Osteocyte (in vitro differentiated cells): ENCODE measurements around the gene HYAL3. TPM values are rescaled to one million over a fixed set of nuclear protein-coding genes. Genes with fewer than 3 reads are reported as not detected.

Experiments used
- DNase-seq: peaks from one replicate; pipeline ENCODE4 v3.0.0; 2021; ENCODE audit warnings: mixed read lengths; ENCODE audit not compliant: unreplicated experiment; ENCODE audit errors: extremely low spot score
- H3K27ac Mint-ChIP-seq: one replicate; pipeline ENCODE4 v1.8.0; 2021; ENCODE audit warnings: mild to moderate bottlenecking, mixed read lengths; ENCODE audit not compliant: unreplicated experiment
- H3K27me3 Mint-ChIP-seq: one replicate; pipeline ENCODE4 v1.8.0; 2021; ENCODE audit warnings: mixed read lengths; ENCODE audit not compliant: unreplicated experiment
- H3K36me3 Mint-ChIP-seq: one replicate; pipeline ENCODE4 v1.8.0; 2021; ENCODE audit warnings: mixed read lengths; ENCODE audit not compliant: unreplicated experiment
- H3K4me1 Mint-ChIP-seq: one replicate; pipeline ENCODE4 v1.8.0; 2021; ENCODE audit warnings: mixed read lengths; ENCODE audit not compliant: unreplicated experiment
- H3K4me3 Mint-ChIP-seq: one replicate; pipeline ENCODE4 v1.8.0; 2021; ENCODE audit warnings: mild to moderate bottlenecking, moderate library complexity, mixed read lengths; ENCODE audit not compliant: unreplicated experiment
- H3K9me3 Mint-ChIP-seq: one replicate; pipeline ENCODE4 v1.8.0; 2021; ENCODE audit warnings: mixed read lengths; ENCODE audit not compliant: unreplicated experiment
- total RNA-seq: library from RNA; stranded (reverse); gene quantifications from 2 replicates; pipeline ENCODE4 v1.2.1, GENCODE V29; 2021
- TF ChIP-seq, protein P1 (sequence below): fragments of 200-600 bp; sonication (generic); IDR thresholded peaks from 2 replicates; pipeline ENCODE4 v1.5.0; 2021; ENCODE audit warnings: antibody characterized with exemption, mild to moderate bottlenecking, moderate library complexity

HYAL3 gene
- total RNA-seq, 1 donor from 2014 or later: 2.3 TPM

DNA sequence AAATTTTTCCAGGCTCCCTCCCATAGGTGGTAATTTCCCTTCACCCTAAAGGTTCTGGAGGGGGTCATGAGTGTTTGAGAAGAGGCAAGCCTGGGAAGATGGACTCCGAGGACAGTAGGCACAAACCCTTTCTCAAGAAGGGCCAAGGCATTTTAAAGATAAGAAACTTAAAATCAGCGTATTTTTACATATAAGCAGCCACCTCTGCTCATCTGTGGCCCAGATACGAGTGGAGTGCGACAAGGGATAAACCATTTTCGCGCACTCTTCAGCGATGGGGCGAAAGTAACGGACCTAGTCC is 40.9 kb upstream of the HYAL3 start:
- peak overlapping the region; percentile 10 for H3K4me3 Mint-ChIP-seq
- TF ChIP-seq, protein P1, sequence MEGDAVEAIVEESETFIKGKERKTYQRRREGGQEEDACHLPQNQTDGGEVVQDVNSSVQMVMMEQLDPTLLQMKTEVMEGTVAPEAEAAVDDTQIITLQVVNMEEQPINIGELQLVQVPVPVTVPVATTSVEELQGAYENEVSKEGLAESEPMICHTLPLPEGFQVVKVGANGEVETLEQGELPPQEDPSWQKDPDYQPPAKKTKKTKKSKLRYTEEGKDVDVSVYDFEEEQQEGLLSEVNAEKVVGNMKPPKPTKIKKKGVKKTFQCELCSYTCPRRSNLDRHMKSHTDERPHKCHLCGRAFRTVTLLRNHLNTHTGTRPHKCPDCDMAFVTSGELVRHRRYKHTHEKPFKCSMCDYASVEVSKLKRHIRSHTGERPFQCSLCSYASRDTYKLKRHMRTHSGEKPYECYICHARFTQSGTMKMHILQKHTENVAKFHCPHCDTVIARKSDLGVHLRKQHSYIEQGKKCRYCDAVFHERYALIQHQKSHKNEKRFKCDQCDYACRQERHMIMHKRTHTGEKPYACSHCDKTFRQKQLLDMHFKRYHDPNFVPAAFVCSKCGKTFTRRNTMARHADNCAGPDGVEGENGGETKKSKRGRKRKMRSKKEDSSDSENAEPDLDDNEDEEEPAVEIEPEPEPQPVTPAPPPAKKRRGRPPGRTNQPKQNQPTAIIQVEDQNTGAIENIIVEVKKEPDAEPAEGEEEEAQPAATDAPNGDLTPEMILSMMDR: no peak
- H3K27me3 Mint-ChIP-seq: no peaks in the 10 kb centered on the region
- H3K4me1 Mint-ChIP-seq: peaks cover 41% of the 10 kb centered on the region
- DNase-seq: no peak
- no peaks in the 10 kb centered on the region for H3K9me3 Mint-ChIP-seq
- H3K27ac Mint-ChIP-seq: no peak overlapping the region
- H3K36me3 Mint-ChIP-seq: no peaks in the 10 kb centered on the region

DNA sequence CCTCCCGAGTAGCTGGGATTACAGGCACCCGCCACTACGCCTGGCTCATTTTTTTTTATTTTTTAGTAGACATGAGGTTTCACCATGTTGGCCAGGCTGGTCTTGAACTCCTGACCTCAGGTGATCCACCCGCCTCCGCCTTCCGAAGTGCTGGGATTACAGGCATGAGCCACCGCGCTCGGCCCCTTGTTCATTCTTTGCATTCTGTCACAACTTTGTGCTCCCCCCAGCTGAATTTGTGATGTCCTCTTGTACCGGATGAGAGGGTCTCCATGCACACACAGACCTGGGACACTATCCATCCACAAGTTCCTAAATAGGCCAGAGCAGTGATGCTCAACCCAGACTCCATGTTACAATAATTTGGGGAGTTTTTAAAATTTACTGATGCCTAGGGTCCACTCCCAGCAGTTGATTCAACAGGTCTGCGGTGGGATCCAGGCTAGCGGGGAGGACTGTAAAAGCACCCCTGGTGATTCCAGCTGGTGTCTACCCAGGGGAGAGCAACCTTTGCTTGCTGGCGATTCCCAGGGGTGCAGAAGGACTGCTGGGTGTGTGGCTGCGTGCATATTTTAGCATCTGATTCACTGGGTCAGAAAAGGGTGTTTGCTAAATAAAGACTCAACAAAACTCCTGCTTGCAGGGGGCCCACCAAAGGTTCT is 40.4 kb upstream of the HYAL3 start:
- TF ChIP-seq, protein P1: no peak
- Mint-ChIP-seq H3K4me3 (peak overlapping the region; percentile 87), H3K27ac (peak overlapping the region; percentile 73), H3K4me1 (peaks cover 44% of the 10 kb centered on the region), H3K9me3 (no peaks in the 10 kb centered on the region), H3K27me3 (no peaks in the 10 kb centered on the region), H3K36me3 (no peaks in the 10 kb centered on the region)
- no peak for DNase-seq

DNA sequence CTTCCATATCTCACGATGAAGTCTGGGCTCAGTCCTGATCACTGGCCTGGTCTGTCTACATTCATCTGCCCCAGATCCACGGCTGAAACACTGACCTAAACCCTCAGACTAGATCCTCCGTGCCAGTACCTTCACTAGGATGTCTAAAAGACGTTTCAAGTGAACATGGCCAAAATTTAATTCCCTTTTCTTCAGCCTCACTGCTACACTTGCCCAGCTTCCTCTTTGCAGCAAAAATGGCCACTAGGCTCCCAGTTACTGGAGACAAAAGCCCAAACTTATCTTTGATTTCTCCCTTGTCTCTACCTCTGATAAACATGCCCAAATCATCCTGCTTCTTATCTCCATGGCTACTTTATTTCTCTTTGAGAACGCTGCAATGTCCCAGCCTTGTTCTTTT is 39.8 kb upstream of the HYAL3 start:
- Mint-ChIP-seq H3K27me3 (no peaks in the 10 kb centered on the region), H3K4me3 (peak overlapping the region; percentile 87), H3K36me3 (no peaks in the 10 kb centered on the region), H3K4me1 (peaks cover 50% of the 10 kb centered on the region), H3K27ac (peak overlapping the region; percentile 96), H3K9me3 (no peaks in the 10 kb centered on the region)
- no peak for DNase-seq
- TF ChIP-seq, protein P1: no peak

DNA sequence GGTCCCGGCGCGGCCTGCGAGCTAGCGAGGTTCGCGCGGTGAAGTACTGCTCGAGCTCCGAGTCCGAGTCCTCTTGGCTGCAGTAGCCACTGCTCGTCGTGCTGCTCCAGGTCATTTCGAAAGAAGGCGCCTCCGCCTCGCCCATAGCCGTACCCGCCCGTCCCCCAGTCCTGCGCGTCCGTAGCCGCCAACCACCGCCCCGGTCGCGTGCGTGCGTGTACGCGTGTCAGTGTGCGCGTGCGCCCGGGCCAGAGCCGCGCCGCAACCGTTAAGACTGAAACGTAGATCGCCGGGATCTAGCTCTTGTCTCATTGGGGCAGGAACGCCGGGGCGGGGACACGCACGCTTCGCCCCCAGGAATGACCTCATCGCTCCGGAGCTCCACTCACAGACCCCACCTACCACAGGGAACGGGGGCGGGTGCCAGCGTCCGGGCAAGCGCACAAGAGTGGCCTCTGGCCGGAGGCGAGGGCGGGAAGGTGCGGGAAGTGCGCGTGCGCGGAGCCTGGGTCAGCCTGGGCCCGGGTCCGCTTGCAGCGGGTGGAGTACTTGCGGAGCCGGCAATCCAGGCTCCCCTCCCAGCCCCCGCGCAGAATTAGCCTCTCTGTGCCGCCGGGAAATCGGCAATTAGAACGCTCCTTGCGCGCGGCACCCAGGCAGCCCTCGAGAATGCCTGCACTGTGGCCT is 38.1 kb upstream of the HYAL3 start:
- DNase-seq: peak; percentile 100
- Mint-ChIP-seq H3K4me3 (peak overlapping the region; percentile 87), H3K27ac (peak overlapping the region; percentile 96), H3K4me1 (peaks cover 55% of the 10 kb centered on the region), H3K27me3 (no peaks in the 10 kb centered on the region), H3K9me3 (no peaks in the 10 kb centered on the region), H3K36me3 (peaks cover under 1% of the 10 kb centered on the region)
- TF ChIP-seq, protein P1: no peak

DNA sequence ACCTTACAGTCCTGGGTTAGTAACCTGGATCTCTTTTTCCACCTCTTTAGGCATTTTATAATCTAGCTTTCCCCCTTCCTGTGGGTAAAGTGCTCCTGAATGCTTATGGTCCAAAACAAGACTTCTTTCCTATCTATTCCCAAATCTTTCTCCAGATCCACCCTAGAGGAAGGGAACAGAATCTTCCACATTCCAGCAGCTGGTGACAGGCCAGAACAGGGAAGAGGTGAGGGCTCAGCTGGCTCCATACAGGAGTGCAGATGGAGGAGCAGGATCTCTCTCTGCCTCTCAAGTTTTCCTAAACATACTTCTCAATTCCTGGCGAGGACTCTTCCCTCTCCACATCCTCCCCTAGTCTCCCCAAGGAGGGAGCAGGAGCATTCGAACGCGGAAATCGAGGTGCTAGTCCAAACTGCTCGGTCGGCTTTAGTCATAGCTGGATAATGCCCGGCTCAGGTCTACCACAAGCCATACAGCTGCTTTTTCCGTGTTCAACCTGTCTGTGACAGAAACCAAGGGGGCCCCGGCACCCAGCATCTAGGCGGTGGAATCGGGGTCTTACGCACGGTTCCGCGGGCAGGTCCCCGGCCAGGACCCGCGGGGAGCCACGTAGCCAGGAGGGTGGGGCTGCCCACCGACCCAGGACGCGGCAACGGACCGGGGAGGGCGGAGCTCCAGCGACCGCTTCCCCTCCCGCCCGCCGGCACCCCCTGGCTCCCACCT is 37.4 kb upstream of the HYAL3 start:
- Mint-ChIP-seq H3K4me3 (peak overlapping the region; percentile 87), H3K9me3 (no peaks in the 10 kb centered on the region), H3K27ac (peak overlapping the region; percentile 96), H3K27me3 (no peaks in the 10 kb centered on the region), H3K36me3 (peaks cover 5% of the 10 kb centered on the region), H3K4me1 (peaks cover 55% of the 10 kb centered on the region)
- TF ChIP-seq, protein P1: no peak
- DNase-seq: no peak
